ENCODE results near the gene PPP1R9B.

DNA sequence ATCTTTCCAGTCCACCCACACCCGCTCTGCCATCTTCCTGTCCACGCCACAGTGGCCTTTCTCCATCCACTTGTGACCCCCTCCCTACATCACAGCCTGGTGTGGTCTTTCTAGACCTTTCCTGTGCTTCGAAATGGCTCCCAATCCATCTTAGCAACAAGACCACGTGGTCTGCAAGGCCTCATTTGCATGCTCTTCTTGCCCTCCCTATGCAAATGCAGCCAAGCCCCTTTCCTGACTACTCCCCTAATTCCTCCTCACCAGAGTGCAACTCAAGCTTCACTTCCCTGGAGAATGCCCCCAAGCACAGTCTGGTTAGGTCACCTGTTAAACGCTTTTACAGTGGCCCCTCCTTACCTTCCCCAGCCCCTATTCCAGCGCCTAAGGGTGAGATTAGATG, 6.1 kb downstream of the PPP1R9B start:
- TF ChIP-seq POLR2A (IDR thresholded peaks at IDR 0.05; ENCODE audit: control extremely low read depth in 1 of 2, low read depth in 2 of 2, low read length in 2 of 2) (no peak), ASH2L (IDR thresholded peaks at IDR 0.05; ENCODE audit: low read length) (no peak)
- TF ChIP-seq, protein P1, sequence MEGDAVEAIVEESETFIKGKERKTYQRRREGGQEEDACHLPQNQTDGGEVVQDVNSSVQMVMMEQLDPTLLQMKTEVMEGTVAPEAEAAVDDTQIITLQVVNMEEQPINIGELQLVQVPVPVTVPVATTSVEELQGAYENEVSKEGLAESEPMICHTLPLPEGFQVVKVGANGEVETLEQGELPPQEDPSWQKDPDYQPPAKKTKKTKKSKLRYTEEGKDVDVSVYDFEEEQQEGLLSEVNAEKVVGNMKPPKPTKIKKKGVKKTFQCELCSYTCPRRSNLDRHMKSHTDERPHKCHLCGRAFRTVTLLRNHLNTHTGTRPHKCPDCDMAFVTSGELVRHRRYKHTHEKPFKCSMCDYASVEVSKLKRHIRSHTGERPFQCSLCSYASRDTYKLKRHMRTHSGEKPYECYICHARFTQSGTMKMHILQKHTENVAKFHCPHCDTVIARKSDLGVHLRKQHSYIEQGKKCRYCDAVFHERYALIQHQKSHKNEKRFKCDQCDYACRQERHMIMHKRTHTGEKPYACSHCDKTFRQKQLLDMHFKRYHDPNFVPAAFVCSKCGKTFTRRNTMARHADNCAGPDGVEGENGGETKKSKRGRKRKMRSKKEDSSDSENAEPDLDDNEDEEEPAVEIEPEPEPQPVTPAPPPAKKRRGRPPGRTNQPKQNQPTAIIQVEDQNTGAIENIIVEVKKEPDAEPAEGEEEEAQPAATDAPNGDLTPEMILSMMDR (IDR thresholded peaks at IDR 0.05; ENCODE audit: control extremely low read depth in 1 of 3, insufficient read depth in 1 of 3, low read depth in 1 of 3, low read length in 3 of 3) = no peak
